H1 (cell line): ENCODE measurements around the gene DGCR6L. TPM values are rescaled to one million over a fixed set of nuclear protein-coding genes. Genes with fewer than 3 reads are reported as not detected.
"Not testable (repeated sequence)": the region's sequence is repeated elsewhere in the genome, so short reads cannot be mapped to it uniquely, and the experiment has no call there.

Experiments
- CTCF ChIA-PET: fragments of 300-600 bp; sonication (Branson Sonifier 250); formaldehyde crosslinking; loops from one replicate; lab custom pipeline; 2021; ENCODE audit not compliant: partially characterized antibody; lab: Charles Lee
- POLR2A ChIA-PET: fragments of 300-600 bp; sonication (Branson Sonifier 250); formaldehyde crosslinking; loops from one replicate; lab custom pipeline; 2021; ENCODE audit warnings: inconsistent platforms; ENCODE audit not compliant: partially characterized antibody; lab: Charles Lee
- DNase-seq, 2 experiments: peaks; one replicate each; pipeline versions ENCODE4 v3.0.0 to v3.0.0-alpha.2; 2010 to 2022; ENCODE audit warnings: low spot score in 2 of 2, low read depth in 1 of 2, mixed read lengths in 1 of 2
- FAIRE-seq: peaks from 2 replicates; lab custom pipeline; 2011; peaks lifted over from hg19 to GRCh38; lab: Jason Lieb, UNC
- H2AFZ ChIP-seq: 2 replicates; pipeline ENCODE4 v1.8.1; 2012; ENCODE audit warnings: low read length, inconsistent platforms
- H2AK5ac ChIP-seq: 2 replicates; pipeline ENCODE4 v1.6.1; 2013; ENCODE audit warnings: low read depth, low read length
- H2BK120ac ChIP-seq: replicated peaks from 2 replicates; pipeline ENCODE3; 2013; ENCODE audit warnings: low read depth, low read length, inconsistent platforms
- H2BK12ac ChIP-seq: 2 replicates; pipeline ENCODE4 v1.6.1; 2013; ENCODE audit warnings: low read depth, low read length
- H2BK15ac ChIP-seq: 2 replicates; pipeline ENCODE4 v1.6.1; 2013; ENCODE audit warnings: low read length
- H2BK20ac ChIP-seq: 2 replicates; pipeline ENCODE4 v1.6.1; 2013; ENCODE audit warnings: low read length
- H2BK5ac ChIP-seq: 2 replicates; pipeline ENCODE4 v1.6.1; 2013; ENCODE audit warnings: low read depth, low read length
- H3K14ac ChIP-seq: 2 replicates; pipeline ENCODE4 v1.6.1; 2013; ENCODE audit warnings: inconsistent platforms; ENCODE audit not compliant: insufficient read length
- H3K18ac ChIP-seq: 2 replicates; pipeline ENCODE4 v1.6.1; 2013; ENCODE audit warnings: low read length; ENCODE audit errors: extremely low read depth
- H3K23ac ChIP-seq: 2 replicates; pipeline ENCODE4 v1.6.1; 2013; ENCODE audit warnings: inconsistent platforms; ENCODE audit not compliant: insufficient read length
- H3K23me2 ChIP-seq: 2 replicates; pipeline ENCODE4 v1.6.1; 2013; ENCODE audit warnings: low read depth, low read length
- H3K27ac ChIP-seq: 2 replicates; pipeline ENCODE4 v1.6.1; 2011; ENCODE audit warnings: low read depth, low read length, inconsistent platforms
- H3K27me3 ChIP-seq, 4 experiments: replicated peaks in 1 of 4; 1 replicate in 1 of 4; 2 replicates in 3 of 4; pipeline versions ENCODE4 v1.6.1 to v1.8.1; 2011 to 2013; ENCODE audit warnings: low read length in 3 of 4, mild to moderate bottlenecking in 3 of 4, inconsistent platforms in 2 of 4, mixed read lengths in 2 of 4, moderate library complexity in 1 of 4; ENCODE audit not compliant: control insufficient read depth in 3 of 4, insufficient read depth in 3 of 4; ENCODE audit errors: extremely low read depth in 1 of 4
- H3K36me3 ChIP-seq, 4 experiments: 2 replicates each; pipeline versions ENCODE4 v1.6.1 to v1.8.1; 2011 to 2013; ENCODE audit warnings: mild to moderate bottlenecking in 4 of 4, low read length in 3 of 4, moderate library complexity in 2 of 4, control low read depth in 1 of 4, inconsistent platforms in 1 of 4; ENCODE audit not compliant: insufficient read depth in 4 of 4, control insufficient read depth in 2 of 4
- H3K4ac ChIP-seq: replicated peaks from 2 replicates; pipeline ENCODE3; 2013; ENCODE audit warnings: low read length, low read depth, mixed read lengths, inconsistent platforms; ENCODE audit not compliant: insufficient read length
- H3K4me1 ChIP-seq, 4 experiments: replicated peaks in 1 of 4; 1 replicate in 1 of 4; 2 replicates in 3 of 4; pipeline versions ENCODE4 v1.6.1 to v1.8.1; 2011 to 2013; ENCODE audit warnings: low read length in 3 of 4, inconsistent platforms in 2 of 4, mixed read lengths in 1 of 4; ENCODE audit not compliant: insufficient read depth in 4 of 4, control insufficient read depth in 3 of 4
- H3K4me2 ChIP-seq, 2 experiments: 2 replicates each; pipeline versions ENCODE4 v1.6.1 to v1.8.1; 2011 to 2013; ENCODE audit warnings: low read depth in 2 of 2, low read length in 2 of 2, control low read depth in 1 of 2, inconsistent platforms in 1 of 2, mild to moderate bottlenecking in 1 of 2; ENCODE audit not compliant: insufficient read depth in 1 of 2
- H3K4me3 ChIP-seq, 4 experiments: fragments of 200-600, 300-600 bp in 1 of 4; sonication (generic), shearing (Covaris generic), sonication (Bioruptor Twin) in 1 of 4; 2 replicates each; pipeline versions ENCODE4 v1.5.1 to v1.8.1; 2011 to 2016; ENCODE audit warnings: low read length in 4 of 4, low read depth in 3 of 4, control low read depth in 2 of 4, inconsistent platforms in 2 of 4, mild to moderate bottlenecking in 2 of 4, mixed read lengths in 1 of 4, moderate library complexity in 1 of 4; ENCODE audit not compliant: insufficient read depth in 2 of 4; ENCODE audit errors: extremely low read depth in 1 of 4
- H3K56ac ChIP-seq: replicated peaks from 2 replicates; pipeline ENCODE3; 2013; ENCODE audit warnings: low read depth, mild to moderate bottlenecking, mixed read lengths, low read length, inconsistent platforms; ENCODE audit not compliant: insufficient read length
- H3K79me1 ChIP-seq: 2 replicates; pipeline ENCODE4 v1.6.1; 2013; ENCODE audit warnings: low read depth, low read length, control low read depth
- H3K79me2 ChIP-seq, 2 experiments: 2 replicates each; pipeline versions ENCODE4 v1.6.1 to v1.8.1; 2012 to 2013; ENCODE audit warnings: low read length in 2 of 2, mild to moderate bottlenecking in 2 of 2, inconsistent platforms in 1 of 2; ENCODE audit not compliant: insufficient read depth in 2 of 2, control insufficient read depth in 1 of 2
- H3K9ac ChIP-seq, 4 experiments: replicated peaks in 1 of 4; 1 replicate in 1 of 4; 2 replicates in 3 of 4; pipeline versions ENCODE4 v1.6.1 to v1.8.1; 2011 to 2013; ENCODE audit warnings: low read depth in 3 of 4, low read length in 3 of 4, control low read depth in 2 of 4, mild to moderate bottlenecking in 2 of 4, moderate library complexity in 2 of 4, inconsistent platforms in 1 of 4; ENCODE audit errors: extremely low read depth in 1 of 4
- H3K9me3 ChIP-seq, 2 experiments: 2 replicates each; pipeline versions ENCODE4 v1.6.1 to v1.8.1; 2012 to 2013; ENCODE audit warnings: mild to moderate bottlenecking in 2 of 2, moderate library complexity in 2 of 2, control low read depth in 1 of 2, inconsistent platforms in 1 of 2, low read depth in 1 of 2, low read length in 1 of 2, mixed read lengths in 1 of 2; ENCODE audit not compliant: insufficient read depth in 2 of 2
- H4K20me1 ChIP-seq, 2 experiments: replicated peaks in 1 of 2; 2 replicates each; pipeline versions ENCODE3 to v1.8.1; 2011 to 2013; ENCODE audit warnings: inconsistent platforms in 2 of 2, low read length in 2 of 2, mild to moderate bottlenecking in 1 of 2; ENCODE audit not compliant: insufficient read depth in 2 of 2, control insufficient read depth in 1 of 2
- H4K5ac ChIP-seq: 2 replicates; pipeline ENCODE4 v1.6.1; 2013; ENCODE audit warnings: low read length, low read depth, mixed read lengths, inconsistent platforms; ENCODE audit not compliant: insufficient read length
- H4K8ac ChIP-seq: 2 replicates; pipeline ENCODE4 v1.8.0; 2013; ENCODE audit warnings: mild to moderate bottlenecking, moderate library complexity, low read length, inconsistent platforms; ENCODE audit not compliant: insufficient read depth; ENCODE audit errors: extremely low read depth
- H4K91ac ChIP-seq: replicated peaks from 2 replicates; pipeline ENCODE3; 2013; ENCODE audit warnings: low read length, mixed read lengths, inconsistent platforms; ENCODE audit not compliant: insufficient read length
- WGBS, 2 experiments: shearing (Covaris generic) in 1 of 2; methylation state at CpG; one replicate each; pipeline versions ENCODE4 v1.1.6 to v1.1.7; 2013 to 2015; ENCODE audit warnings: low lambda C conversion rate in 2 of 2, mixed read lengths in 2 of 2, inconsistent platforms in 1 of 2, low coverage in 1 of 2, missing lambda C conversion rate in 1 of 2; ENCODE audit not compliant: insufficient replicate concordance in 2 of 2, insufficient coverage in 1 of 2, insufficient read length in 1 of 2; ENCODE audit errors: extremely low coverage in 1 of 2, missing lambda C conversion rate in 1 of 2; 5-methylcytosine and 5-hydroxymethylcytosine counted together
- polyA plus RNA-seq, 7 experiments: library from polyadenylated mRNA; depleted of rRNA in 3 of 7; stranded (reverse) in 5 of 7; unstranded in 2 of 7; fragments of >200 nt in 5 of 7; fragments of 200-250 nt in 2 of 7; gene quantifications; 1 replicate in 5 of 7; 2 replicates in 1 of 7; 4 replicates in 1 of 7; pipeline versions ENCODE4 v1.2.1 to v1.2.3, GENCODE V29; 2011 to 2013; ENCODE audit warnings: missing spikeins in 2 of 7, mixed read lengths in 2 of 7
- total RNA-seq: library from RNA; stranded (reverse); fragmentation: NEBNext Ultra II Directional; extraction: Animal tissue kit (Norgen Biotek cat#: 25700); gene quantifications from 2 replicates; pipeline ENCODE4 v1.2.1, GENCODE V29; 2021

DGCR6L gene
- total and polyA plus RNA-seq, 2 of the 8 experiments (the other 6 are each of a cell fraction or from before 2014, with no cell fraction given), result 43.6 to 72.6 TPM

- H2AFZ ChIP-seq, H2BK5ac ChIP-seq, H3K27me3 ChIP-seq, H2BK120ac ChIP-seq, H3K4me2 ChIP-seq, H2BK20ac ChIP-seq, H3K23me2 ChIP-seq, H3K4me3 ChIP-seq, H3K9ac ChIP-seq, H3K4me1 ChIP-seq, H3K18ac ChIP-seq, H3K79me1 ChIP-seq, H4K5ac ChIP-seq, H2AK5ac ChIP-seq, H2BK12ac ChIP-seq, H3K23ac ChIP-seq, POLR2A ChIA-PET, H3K56ac ChIP-seq, H3K14ac ChIP-seq, H3K79me2 ChIP-seq, H3K4ac ChIP-seq, FAIRE-seq, H2BK15ac ChIP-seq, H3K27ac ChIP-seq, H4K91ac ChIP-seq, H3K36me3 ChIP-seq, H4K8ac ChIP-seq, DNase-seq, H4K20me1 ChIP-seq, H3K9me3 ChIP-seq: not testable (repeated sequence)
- WGBS, 2 experiments, result 87% methylated on average over 16 of the region's 23 CpGs; no CpG with 5 or more reads in 1 of the 2 experiments
- CTCF ChIA-PET, result interaction anchor here (1.2 to 11.5 kb wide), 2 partner anchors 7 to 134 kb away, joined by 3 to 98 read pairs; no protein-coding TSS in a partner anchor
Measured at GRCh38 chr22:20289182-20290044, 30.4 kb downstream of the DGCR6L start.
